HepG2 (cell line): ENCODE data around the gene CMIP. TPM values are rescaled to one million over a fixed set of nuclear protein-coding genes. Genes with fewer than 3 reads are reported as not detected.

ENCODE experiments used
- DNMT1 ChIP-seq: sonication (generic); formaldehyde crosslinking; IDR thresholded peaks from 2 replicates; pipeline ENCODE4 v1.5.1; 2020; ENCODE audit warnings: mild to moderate bottlenecking, missing genetic modification reagents
- DR1 ChIP-seq: sonication (generic); formaldehyde crosslinking; IDR thresholded peaks from 2 replicates; pipeline ENCODE4 v1.8.0; 2021; ENCODE audit warnings: mild to moderate bottlenecking, missing genetic modification reagents, inconsistent platforms
- DRAP1 ChIP-seq: IDR thresholded peaks from 2 replicates; pipeline ENCODE4 v1.6.1; 2016; ENCODE audit warnings: missing genetic modification reagents, missing compliant biosample characterization
- FOXP4 ChIP-seq: sonication (generic); formaldehyde crosslinking; IDR thresholded peaks from 2 replicates; pipeline ENCODE4 v1.4.0; 2020; ENCODE audit warnings: missing genetic modification reagents
- GTF3A ChIP-seq: sonication (generic); formaldehyde crosslinking; conservative IDR thresholded peaks from 2 replicates; pipeline ENCODE4 v1.4.0; 2020; ENCODE audit warnings: mild to moderate bottlenecking, missing genetic modification reagents
- HMGXB4 ChIP-seq, 2 experiments: sonication (generic) in 1 of 2; formaldehyde crosslinking in 1 of 2; IDR thresholded peaks; 2 replicates each; pipeline versions ENCODE4 v1.4.0 to v1.6.1; 2018 to 2020; ENCODE audit warnings: missing genetic modification reagents in 2 of 2, borderline replicate concordance in 1 of 2, low read depth in 1 of 2, mild to moderate bottlenecking in 1 of 2, missing biosample characterization in 1 of 2
- MXD1 ChIP-seq: sonication (generic); formaldehyde crosslinking; IDR thresholded peaks from 2 replicates; pipeline ENCODE4 v1.4.0; 2020; ENCODE audit warnings: mild to moderate bottlenecking, missing genetic modification reagents
- PATZ1 ChIP-seq: sonication (generic); formaldehyde crosslinking; IDR thresholded peaks from 2 replicates; pipeline ENCODE4 v1.4.0; 2020; ENCODE audit warnings: missing genetic modification reagents
- PAXIP1 ChIP-seq: sonication (generic); formaldehyde crosslinking; conservative IDR thresholded peaks from 2 replicates; pipeline ENCODE4 v1.4.0; 2020; ENCODE audit warnings: mild to moderate bottlenecking, missing genetic modification reagents, moderate library complexity
- RAD51 ChIP-seq: fragments of 450-650 bp; IDR thresholded peaks from 2 replicates; pipeline ENCODE4 v1.6.1; 2016; ENCODE audit warnings: borderline replicate concordance
- SMYD3 ChIP-seq: sonication (generic); formaldehyde crosslinking; IDR thresholded peaks from 2 replicates; pipeline ENCODE4 v1.8.1; 2023; ENCODE audit warnings: mild to moderate bottlenecking, missing genetic modification reagents
- U2AF2 ChIP-seq: fragments of 200-400 bp; formaldehyde crosslinking; IDR thresholded peaks from 2 replicates; pipeline ENCODE4 v1.6.1; 2017; ENCODE audit warnings: low read depth, mild to moderate bottlenecking, low read length
- ZBTB3 ChIP-seq: sonication (generic); formaldehyde crosslinking; IDR thresholded peaks from 2 replicates; pipeline ENCODE4 v1.4.0; 2020; ENCODE audit warnings: low read depth, mild to moderate bottlenecking, moderate library complexity, missing genetic modification reagents, borderline replicate concordance
- ZNF17 ChIP-seq: sonication (generic); formaldehyde crosslinking; IDR thresholded peaks from 2 replicates; pipeline ENCODE4 v1.5.0; 2020; ENCODE audit warnings: mild to moderate bottlenecking, missing genetic modification reagents
- ZNF614 ChIP-seq: IDR thresholded peaks from 2 replicates; pipeline ENCODE4 v1.6.1; 2018; ENCODE audit warnings: missing biosample characterization, missing genetic modification reagents, inconsistent platforms, borderline replicate concordance
- ZNF703 ChIP-seq: sonication (generic); formaldehyde crosslinking; IDR thresholded peaks from 2 replicates; pipeline ENCODE4 v1.5.1; 2020; ENCODE audit warnings: missing genetic modification reagents, mild to moderate bottlenecking, moderate library complexity, borderline replicate concordance
- ZSCAN9 ChIP-seq: IDR thresholded peaks from 2 replicates; pipeline ENCODE4 v1.6.1; 2016; ENCODE audit warnings: borderline replicate concordance
- polyA plus RNA-seq, 8 experiments: library from polyadenylated mRNA; depleted of rRNA in 3 of 8; stranded (reverse) in 7 of 8; unstranded in 1 of 8; fragments of >200 nt; fragmentation: Illumina TruSeq in 4 of 8; extraction: Trizol in 4 of 8; gene quantifications; 2 replicates each; pipeline versions ENCODE4 v1.2.1 to v1.2.3, GENCODE V29; 2011 to 2016; ENCODE audit warnings: low read depth in 4 of 8, missing spikeins in 1 of 8, mixed read lengths in 1 of 8; ENCODE audit not compliant: insufficient read depth in 1 of 8
- total RNA-seq, 5 experiments: library from RNA; depleted of rRNA; stranded (reverse); fragments of >200 nt; fragmentation: Illumina TruSeq; extraction: Trizol; gene quantifications; 2 replicates each; pipeline ENCODE4 v1.2.3, GENCODE V29; 2016; ENCODE audit warnings: low read depth in 1 of 5

Gene CMIP
- total and polyA plus RNA-seq, 2 of the 13 experiments (the other 11 are each of a cell fraction or from before 2014, with no cell fraction given) = 10.9 to 18.1 TPM

GRCh38 chr16:81752225-81752875, 307.7 kb downstream of the CMIP start (continued):
- no peak for TF ChIP-seq RAD51
- no peak for TF ChIP-seq DR1 (CRISPR knock-in tag)
- 0 out of 2 replicates have a peak, but pooled peaks have one; percentile 52 for TF ChIP-seq DNMT1 (CRISPR knock-in tag)
- TF ChIP-seq U2AF2 = no peak
- TF ChIP-seq ZBTB3 (CRISPR knock-in tag) = no peak
- TF ChIP-seq PATZ1 = peak; percentile 19; the same call in 1 of the 2 replicates
- no peak for TF ChIP-seq ZNF614 (CRISPR knock-in tag)
- TF ChIP-seq ZSCAN9 = no peak
- no peak for TF ChIP-seq ZNF17 (CRISPR knock-in tag)
- no peak for TF ChIP-seq ZNF703
- TF ChIP-seq DRAP1 = no peak
- peak; percentile 56; the same call in 1 of the 2 replicates for TF ChIP-seq MXD1 (CRISPR knock-in tag)
- TF ChIP-seq GTF3A (CRISPR knock-in tag) = no peak
- TF ChIP-seq PAXIP1 = no peak
- TF ChIP-seq SMYD3 = no peak
- TF ChIP-seq FOXP4 (CRISPR knock-in tag) = no peak
- no peak for TF ChIP-seq HMGXB4 (CRISPR knock-in tag; IDR thresholded peaks at IDR 0.05; ENCODE audit: borderline replicate concordance in 1 of 2, low read depth in 1 of 2)
